ENCODE measurements around the gene CCDC54.

CCDC54 gene

DNA sequence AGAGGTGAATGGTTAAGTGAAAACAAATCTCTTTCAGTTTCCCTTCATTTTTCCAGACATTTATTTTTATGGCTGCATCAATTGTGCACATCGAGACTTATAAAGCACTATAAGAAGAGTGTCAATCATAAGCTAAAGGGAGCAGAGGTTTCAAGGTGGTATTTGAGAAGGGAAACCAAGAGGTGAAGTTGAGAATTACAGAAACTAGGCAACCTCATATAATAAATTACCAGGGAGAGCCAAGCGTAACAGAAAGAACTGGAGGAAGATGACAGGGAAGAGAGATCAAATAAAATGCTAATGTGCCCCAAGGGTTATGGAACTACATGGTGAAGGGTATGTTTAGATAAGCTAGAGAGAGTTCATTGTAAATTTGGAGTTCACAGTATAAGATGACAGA, 6.3 kb upstream of the CCDC54 start:
- no peak for DNase-seq (ENCODE audit: low read depth)
- TF ChIP-seq, protein P1, sequence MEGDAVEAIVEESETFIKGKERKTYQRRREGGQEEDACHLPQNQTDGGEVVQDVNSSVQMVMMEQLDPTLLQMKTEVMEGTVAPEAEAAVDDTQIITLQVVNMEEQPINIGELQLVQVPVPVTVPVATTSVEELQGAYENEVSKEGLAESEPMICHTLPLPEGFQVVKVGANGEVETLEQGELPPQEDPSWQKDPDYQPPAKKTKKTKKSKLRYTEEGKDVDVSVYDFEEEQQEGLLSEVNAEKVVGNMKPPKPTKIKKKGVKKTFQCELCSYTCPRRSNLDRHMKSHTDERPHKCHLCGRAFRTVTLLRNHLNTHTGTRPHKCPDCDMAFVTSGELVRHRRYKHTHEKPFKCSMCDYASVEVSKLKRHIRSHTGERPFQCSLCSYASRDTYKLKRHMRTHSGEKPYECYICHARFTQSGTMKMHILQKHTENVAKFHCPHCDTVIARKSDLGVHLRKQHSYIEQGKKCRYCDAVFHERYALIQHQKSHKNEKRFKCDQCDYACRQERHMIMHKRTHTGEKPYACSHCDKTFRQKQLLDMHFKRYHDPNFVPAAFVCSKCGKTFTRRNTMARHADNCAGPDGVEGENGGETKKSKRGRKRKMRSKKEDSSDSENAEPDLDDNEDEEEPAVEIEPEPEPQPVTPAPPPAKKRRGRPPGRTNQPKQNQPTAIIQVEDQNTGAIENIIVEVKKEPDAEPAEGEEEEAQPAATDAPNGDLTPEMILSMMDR (conservative IDR thresholded peaks at IDR 0.05; ENCODE audit: low read length) = no peak

DNA sequence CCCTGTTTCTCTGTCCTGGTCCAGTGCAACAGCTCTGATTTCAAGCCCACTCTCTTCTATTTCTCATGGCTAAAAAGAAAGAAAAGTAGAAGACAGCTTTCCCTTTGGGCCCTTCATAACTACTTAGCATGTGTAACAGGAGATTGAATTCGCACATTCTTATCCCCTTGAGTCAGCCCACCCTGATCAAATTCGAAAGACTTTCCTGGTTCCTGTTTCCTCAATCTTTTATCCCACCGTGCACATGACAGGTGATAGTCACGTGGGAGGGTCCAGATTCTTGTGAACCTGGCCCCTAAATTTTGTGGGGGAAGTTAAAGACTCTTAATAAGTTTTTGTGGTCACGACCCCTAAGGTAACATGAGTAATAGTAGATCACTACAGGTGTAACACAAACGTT, 4.7 kb upstream of the CCDC54 start:
- H3K4me3 ChIP-seq (ENCODE audit: low read length) = no peak overlapping the region
- TF ChIP-seq, protein P1 (conservative IDR thresholded peaks at IDR 0.05; ENCODE audit: low read length) = no peak
- no peak for DNase-seq (ENCODE audit: low read depth)

More for the DNA sequence above, 6.3 kb upstream of the CCDC54 start:
- H3K4me3 ChIP-seq (ENCODE audit: low read length) = no peak overlapping the region

DNA sequence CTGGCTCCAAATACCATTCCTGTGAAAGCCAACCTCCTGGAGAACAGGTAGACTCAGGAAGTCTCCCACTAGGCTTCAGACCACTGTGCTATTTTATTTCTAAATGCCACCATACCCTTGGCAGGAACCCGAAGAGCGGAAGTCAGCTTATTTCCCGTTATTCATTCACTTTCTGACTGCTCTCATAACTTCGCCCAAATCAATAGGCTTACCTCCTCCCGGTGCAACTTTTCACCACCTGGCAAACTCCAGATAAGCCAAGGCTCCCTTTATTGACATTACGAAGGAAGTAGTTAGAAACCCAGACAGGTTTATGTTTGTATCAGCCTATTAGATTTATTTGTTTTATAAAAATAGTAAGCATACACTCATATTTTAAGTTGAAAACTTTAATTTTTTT, 3.3 kb upstream of the CCDC54 start:
- TF ChIP-seq, protein P1 (conservative IDR thresholded peaks at IDR 0.05; ENCODE audit: low read length) = no peak
- DNase-seq (ENCODE audit: low read depth) = no peak
- H3K4me3 ChIP-seq (ENCODE audit: low read length) = no peak overlapping the region

DNA sequence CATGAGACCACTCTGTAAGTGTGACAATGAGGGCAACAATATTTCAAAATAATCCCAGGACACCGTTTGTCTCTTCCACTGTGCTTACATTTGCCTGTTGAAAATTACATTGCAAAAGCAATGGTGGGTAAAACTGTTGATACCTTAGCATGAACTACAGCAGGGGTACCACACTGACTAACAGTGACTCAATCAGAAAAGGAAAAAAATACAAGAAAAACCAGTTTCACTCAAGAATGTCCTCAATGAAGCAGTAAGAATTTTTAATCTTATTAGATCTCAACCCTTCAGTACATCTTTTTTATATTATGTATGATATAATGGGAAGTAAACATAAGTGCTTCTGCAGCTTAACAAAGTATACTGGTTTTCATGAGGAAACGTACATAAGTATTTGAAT, 1.6 kb upstream of the CCDC54 start:
- DNase-seq (ENCODE audit: low read depth) = no peak
- H3K4me3 ChIP-seq (ENCODE audit: low read length) = no peak overlapping the region
- TF ChIP-seq, protein P1 (conservative IDR thresholded peaks at IDR 0.05; ENCODE audit: low read length) = no peak

DNA sequence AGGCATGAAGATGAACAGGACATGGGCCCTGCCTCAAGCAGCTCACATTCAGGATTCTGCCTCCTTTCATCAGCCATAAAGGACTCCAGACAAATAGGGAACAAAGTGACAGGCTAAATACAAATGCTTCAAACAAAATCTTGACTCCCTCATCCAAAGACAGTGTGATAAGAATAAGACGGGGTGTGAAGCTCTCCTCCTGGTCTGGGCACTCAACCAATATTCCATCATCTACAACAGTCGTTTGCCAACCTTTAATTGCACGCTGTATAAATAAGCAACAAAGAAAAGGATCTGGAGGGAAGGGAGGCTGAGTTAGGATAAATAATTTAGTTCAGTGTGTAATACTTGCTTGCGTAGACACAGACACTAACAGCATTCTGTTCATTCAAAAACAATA, 5.4 kb downstream of the CCDC54 start:
- DNase-seq (ENCODE audit: low read depth) = no peak
- TF ChIP-seq, protein P1 (conservative IDR thresholded peaks at IDR 0.05; ENCODE audit: low read length) = no peak
- no peak overlapping the region for H3K4me3 ChIP-seq (ENCODE audit: low read length)

DNA sequence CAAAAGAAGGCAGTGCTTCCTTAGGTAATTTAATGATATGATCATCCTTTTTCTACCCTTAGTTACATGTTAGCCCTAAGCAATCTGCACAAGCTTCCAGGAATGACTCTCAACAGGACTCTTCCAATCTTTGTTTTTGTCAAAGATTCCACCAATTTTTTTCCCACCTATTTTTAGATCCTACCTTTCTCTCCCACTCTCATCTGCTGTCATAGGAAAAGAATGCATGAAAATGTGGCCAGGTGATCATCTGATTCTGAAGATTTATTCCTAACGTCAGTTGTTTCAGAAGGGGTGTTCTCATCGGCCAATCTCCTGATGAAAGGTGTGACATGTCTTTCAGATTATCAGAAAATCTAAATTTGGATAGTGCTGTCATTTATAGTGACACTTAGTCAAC, 7.2 kb downstream of the CCDC54 start:
- H3K4me3 ChIP-seq (ENCODE audit: low read length) = no peak overlapping the region
- TF ChIP-seq, protein P1 (conservative IDR thresholded peaks at IDR 0.05; ENCODE audit: low read length) = no peak
- no peak for DNase-seq (ENCODE audit: low read depth)

DNA sequence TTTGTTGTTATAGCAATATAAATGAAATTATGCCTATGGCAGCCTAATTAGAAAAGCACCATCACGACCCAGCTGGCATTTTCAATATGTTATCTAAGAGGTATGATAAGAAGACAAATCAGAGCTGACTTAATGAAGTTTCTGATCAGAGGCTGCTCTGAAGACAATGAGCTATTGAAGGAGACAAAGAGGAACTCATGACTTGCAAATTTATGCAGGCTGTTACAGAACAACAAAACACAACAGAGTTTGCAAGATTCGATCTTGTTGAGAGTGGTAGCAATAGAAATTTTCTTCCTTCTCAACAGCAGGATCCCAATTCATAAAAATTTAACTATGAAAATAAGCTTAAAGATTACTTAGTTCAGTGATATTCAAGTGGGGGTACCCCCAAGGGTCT, 7.7 kb downstream of the CCDC54 start:
- TF ChIP-seq, protein P1 (conservative IDR thresholded peaks at IDR 0.05; ENCODE audit: low read length) = no peak
- no peak overlapping the region for H3K4me3 ChIP-seq (ENCODE audit: low read length)
- no peak for DNase-seq (ENCODE audit: low read depth)
